Uterus (tissue), 4 donors: ENCODE results near the gene DPP6. TPM values are rescaled to one million over a fixed set of nuclear protein-coding genes. Genes with fewer than 3 reads are reported as not detected.

Experiments used
- DNase-seq, 2 donors: peaks; one replicate each; pipeline ENCODE4 v3.0.0-alpha.2; 2019 to 2020
- H3K27ac ChIP-seq, 2 donors: fragments of 200-600 bp; sonication (generic); 1 replicate in 1 of 2; 2 replicates in 1 of 2; pipeline ENCODE4 v1.5.1; 2016 to 2018
- H3K27me3 ChIP-seq, 2 donors: fragments of 200-600 bp; sonication (generic); one replicate each; pipeline ENCODE4 v1.5.1; 2018 to 2019; ENCODE audit warnings: control low read depth in 1 of 2
- H3K36me3 ChIP-seq, 2 donors: fragments of 200-600 bp; sonication (generic); one replicate each; pipeline ENCODE4 v1.5.1; 2019; ENCODE audit warnings: control low read depth in 1 of 2
- H3K4me1 ChIP-seq, 2 donors: fragments of 200-600 bp; sonication (generic); one replicate each; pipeline ENCODE4 v1.5.1; 2018 to 2019; ENCODE audit warnings: control low read depth in 1 of 2
- H3K4me3 ChIP-seq, 2 donors: fragments of 200-600 bp; sonication (generic); 1 replicate in 1 of 2; 2 replicates in 1 of 2; pipeline ENCODE4 v1.5.1; 2018 to 2019; ENCODE audit warnings: mild to moderate bottlenecking in 1 of 2
- H3K9me3 ChIP-seq, 2 donors: fragments of 200-600 bp; sonication (generic); one replicate each; pipeline ENCODE4 v1.5.1; 2019; ENCODE audit warnings: control low read depth in 1 of 2
- CTCF ChIP-seq, 4 experiments: fragments of 200-600 bp in 2 of 4; fragments of 450-650 bp in 2 of 4; sonication (generic) in 2 of 4; IDR thresholded peaks; one replicate each; pipeline ENCODE4 v1.5.1; 2016 to 2019; ENCODE audit warnings: antibody characterized with exemption in 4 of 4, mild to moderate bottlenecking in 2 of 4, moderate library complexity in 1 of 4
- POLR2A ChIP-seq, 2 donors: fragments of 450-650 bp; IDR thresholded peaks; one replicate each; pipeline ENCODE4 v1.6.1; 2016; ENCODE audit warnings: antibody characterized with exemption in 2 of 2, mild to moderate bottlenecking in 1 of 2, moderate library complexity in 1 of 2
- intact Hi-C: fragments of 100-400 bp; cut with DNase I; formaldehyde crosslinking; loops from one replicate; pipeline ENCODE4 v1.15.1; 2023; ENCODE audit warnings: low total_unique reads
- total RNA-seq, 4 donors: library from RNA; depleted of rRNA in 3 of 4; stranded (reverse); fragments of >200 nt in 3 of 4; gene quantifications; one replicate each; pipeline versions ENCODE4 v1.1.0 to v1.2.4, GENCODE V29; 2014 to 2023
- donor health status: DM: yes; HTN: yes; CAD: no.

The DPP6 gene
- total RNA-seq, 4 donors from 2014 or later = 4.1 to 107 (median 42.7) TPM

GRCh38 chr7:154424350-154424749 lies 372.2 kb downstream of the DPP6 start:
- no peak overlapping the region for H3K4me3 ChIP-seq
- no peaks in the 10 kb centered on the region for H3K4me1 ChIP-seq
- TF ChIP-seq POLR2A (IDR thresholded peaks at IDR 0.05) (no peak), CTCF (IDR thresholded peaks at IDR 0.05) (no peak)
- H3K27ac ChIP-seq = no peak overlapping the region
- no peaks in the 10 kb centered on the region for H3K9me3 ChIP-seq
- intact Hi-C loops = no loop called here
- no peaks in the 10 kb centered on the region for H3K27me3 ChIP-seq
- DNase-seq = no peak
- no peaks in the 10 kb centered on the region for H3K36me3 ChIP-seq

GRCh38 chr7:154425271-154425670 lies 373.1 kb downstream of the DPP6 start:
- TF ChIP-seq POLR2A (IDR thresholded peaks at IDR 0.05) (no peak), CTCF (IDR thresholded peaks at IDR 0.05) (no peak)

GRCh38 chr7:154426778-154427177 lies 374.6 kb downstream of the DPP6 start:
- Histone ChIP-seq H3K36me3 (no peaks in the 10 kb centered on the region), H3K9me3 (no peaks in the 10 kb centered on the region), H3K4me1 (no peaks in the 10 kb centered on the region), H3K4me3 (no peak overlapping the region), H3K27me3 (no peaks in the 10 kb centered on the region), H3K27ac (no peak overlapping the region)
- no peak for TF ChIP-seq POLR2A (IDR thresholded peaks at IDR 0.05)
- TF ChIP-seq CTCF (IDR thresholded peaks at IDR 0.05) = no peak
- intact Hi-C loops = no loop called here
- DNase-seq = no peak

More at GRCh38 chr7:154425271-154425670, 373.1 kb downstream of the DPP6 start:
- Histone ChIP-seq H3K4me1 (no peaks in the 10 kb centered on the region), H3K9me3 (no peaks in the 10 kb centered on the region), H3K4me3 (no peak overlapping the region), H3K27ac (no peak overlapping the region), H3K27me3 (no peaks in the 10 kb centered on the region), H3K36me3 (no peaks in the 10 kb centered on the region)
- intact Hi-C loops = no loop called here
- no peak for DNase-seq

- Histone ChIP-seq H3K4me3 (no peak overlapping the region), H3K27ac (no peak overlapping the region), H3K27me3 (no peaks in the 10 kb centered on the region), H3K36me3 (no peaks in the 10 kb centered on the region), H3K9me3 (no peaks in the 10 kb centered on the region), H3K4me1 (no peaks in the 10 kb centered on the region)
- intact Hi-C loops = no loop called here
- TF ChIP-seq CTCF (IDR thresholded peaks at IDR 0.05) = no peak
- no peak for TF ChIP-seq POLR2A (IDR thresholded peaks at IDR 0.05)
- no peak for DNase-seq
These were observed 375.3 kb downstream of the DPP6 start for GRCh38 chr7:154427533-154427932.

- intact Hi-C loops = no loop called here
- Histone ChIP-seq H3K36me3 (no peaks in the 10 kb centered on the region), H3K9me3 (no peaks in the 10 kb centered on the region), H3K4me1 (no peaks in the 10 kb centered on the region), H3K4me3 (no peak overlapping the region), H3K27ac (no peak overlapping the region), H3K27me3 (no peaks in the 10 kb centered on the region)
- no peak for TF ChIP-seq CTCF (IDR thresholded peaks at IDR 0.05)
- no peak for TF ChIP-seq POLR2A (IDR thresholded peaks at IDR 0.05)
- no peak for DNase-seq
These were observed 377.6 kb downstream of the DPP6 start for GRCh38 chr7:154429666-154430404.
